Loucy (cell line): ENCODE measurements around the gene MEP1B.

Experiments
- H2AFZ ChIP-seq: fragments of 200-600 bp; sonication (generic); 2 replicates; pipeline ENCODE4 v1.6.0; 2016; ENCODE audit warnings: antibody characterized with exemption, mild to moderate bottlenecking, low read length, moderate library complexity
- H3F3A ChIP-seq: fragments of 200-600 bp; 2 replicates; pipeline ENCODE4 v1.6.0; 2016; ENCODE audit warnings: antibody characterized with exemption, low read depth, mild to moderate bottlenecking
- H3K27me3 ChIP-seq: fragments of 200-600 bp; sonication (generic); 2 replicates; pipeline ENCODE4 v1.6.1; 2014; ENCODE audit warnings: low read length, mild to moderate bottlenecking; ENCODE audit not compliant: insufficient read depth, poor library complexity, severe bottlenecking
- H3K36me3 ChIP-seq: fragments of 200-600 bp; sonication (generic); 2 replicates; pipeline ENCODE4 v1.6.1; 2016; ENCODE audit warnings: low read length; ENCODE audit not compliant: insufficient read depth
- H3K4me1 ChIP-seq: fragments of 200-600 bp; sonication (generic); 2 replicates; pipeline ENCODE4 v1.5.1; 2014; ENCODE audit warnings: low read length, mild to moderate bottlenecking; ENCODE audit not compliant: insufficient read depth, poor library complexity, severe bottlenecking
- H3K4me2 ChIP-seq: fragments of 200-600 bp; sonication (generic); 2 replicates; pipeline ENCODE4 v1.6.0; 2014; ENCODE audit warnings: antibody characterized with exemption, low read length, low read depth, mild to moderate bottlenecking; ENCODE audit not compliant: poor library complexity, severe bottlenecking
- H3K4me3 ChIP-seq: fragments of 200-600 bp; sonication (generic); 2 replicates; pipeline ENCODE4 v1.5.1; 2014; ENCODE audit warnings: low read length, mild to moderate bottlenecking, mixed read lengths; ENCODE audit not compliant: poor library complexity, severe bottlenecking
- H3K79me2 ChIP-seq: fragments of 200-600 bp; sonication (generic); 2 replicates; pipeline ENCODE4 v1.6.1; 2014; ENCODE audit warnings: low read length; ENCODE audit not compliant: insufficient read depth
- H3K9ac ChIP-seq: fragments of 200-600 bp; sonication (generic); 2 replicates; pipeline ENCODE4 v1.6.0; 2014; ENCODE audit warnings: mild to moderate bottlenecking, low read depth, low read length, moderate library complexity; ENCODE audit not compliant: poor library complexity, severe bottlenecking
- H3K9me2 ChIP-seq: fragments of 200-600 bp; sonication (generic); replicated peaks from 2 replicates; pipeline ENCODE4 v1.6.1; 2016; ENCODE audit warnings: low read depth, low read length, mixed read lengths
- H3K9me3 ChIP-seq: fragments of 200-600 bp; sonication (generic); 2 replicates; pipeline ENCODE4 v1.6.1; 2014; ENCODE audit warnings: mild to moderate bottlenecking, antibody characterized with exemption, low read length, low read depth; ENCODE audit not compliant: insufficient read depth
- H4K20me1 ChIP-seq: fragments of 200-600 bp; sonication (generic); 2 replicates; pipeline ENCODE4 v1.6.0; 2014; ENCODE audit warnings: antibody characterized with exemption, low read length, mild to moderate bottlenecking; ENCODE audit not compliant: insufficient read depth, poor library complexity, severe bottlenecking
- CTCF ChIP-seq: fragments of 200-600 bp; sonication (generic); conservative IDR thresholded peaks from 2 replicates; pipeline ENCODE4 v1.5.1; 2014; ENCODE audit warnings: mild to moderate bottlenecking, antibody characterized with exemption, low read length
- EZH2phosphoT487 ChIP-seq: fragments of 200-600 bp; IDR thresholded peaks from 2 replicates; pipeline ENCODE4 v1.6.1; 2018; ENCODE audit warnings: antibody characterized with exemption, mild to moderate bottlenecking, moderate library complexity, borderline replicate concordance

Gene MEP1B

DNA sequence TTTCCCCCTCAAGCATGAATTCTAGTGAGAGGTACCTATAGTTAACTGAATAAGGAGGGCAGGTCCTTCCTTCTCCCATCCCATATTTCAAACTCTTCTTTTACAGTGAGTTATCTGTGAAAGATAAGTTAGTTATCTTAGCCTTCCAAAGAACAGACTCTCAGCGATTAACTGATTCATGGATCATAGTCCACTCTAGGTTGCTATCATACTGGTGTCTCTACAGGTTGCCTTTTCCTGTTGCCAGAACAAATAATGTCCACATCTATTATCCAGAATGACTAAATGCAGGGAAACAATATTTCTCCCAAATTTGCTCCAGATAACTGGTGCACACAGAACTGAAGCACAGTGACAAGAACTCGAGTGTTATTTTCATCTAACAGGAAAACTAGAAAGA, 68.3 kb downstream of the MEP1B start:
- no peak overlapping the region for H3K9ac ChIP-seq
- H3K4me2 ChIP-seq: no peak overlapping the region

GRCh38 chr18:32258558-32259204, 68.8 kb downstream of the MEP1B start:
- Histone ChIP-seq H4K20me1 (no peaks in the 10 kb centered on the region), H3K36me3 (no peaks in the 10 kb centered on the region), H3K4me2 (no peak overlapping the region), H3F3A (no peaks in the 10 kb centered on the region), H3K4me3 (no peak overlapping the region), H3K9ac (no peak overlapping the region), H3K27me3 (no peaks in the 10 kb centered on the region), H3K9me3 (no peaks in the 10 kb centered on the region), H2AFZ (no peak overlapping the region), H3K4me1 (no peaks in the 10 kb centered on the region), H3K9me2 (no peaks in the 10 kb centered on the region), H3K79me2 (no peaks in the 10 kb centered on the region)
- TF ChIP-seq CTCF: no peak
- no peak for TF ChIP-seq EZH2phosphoT487

More for the DNA sequence above, 68.3 kb downstream of the MEP1B start:
- Histone ChIP-seq H3K79me2 (no peaks in the 10 kb centered on the region), H3K9me2 (no peaks in the 10 kb centered on the region), H3K27me3 (no peaks in the 10 kb centered on the region), H3F3A (no peaks in the 10 kb centered on the region), H3K4me3 (no peak overlapping the region), H3K36me3 (no peaks in the 10 kb centered on the region), H3K9me3 (no peaks in the 10 kb centered on the region), H4K20me1 (no peaks in the 10 kb centered on the region), H3K4me1 (no peaks in the 10 kb centered on the region), H2AFZ (no peak overlapping the region)
- TF ChIP-seq CTCF: no peak
- TF ChIP-seq EZH2phosphoT487: no peak

- H3K4me3 ChIP-seq: no peak overlapping the region
- H3K9me3 ChIP-seq: no peaks in the 10 kb centered on the region
- TF ChIP-seq CTCF (no peak), EZH2phosphoT487 (no peak)
- no peaks in the 10 kb centered on the region for H3K36me3 ChIP-seq
- H3K79me2 ChIP-seq: no peaks in the 10 kb centered on the region
- no peaks in the 10 kb centered on the region for H3K9me2 ChIP-seq
- H3K27me3 ChIP-seq: no peaks in the 10 kb centered on the region
- no peak overlapping the region for H3K9ac ChIP-seq
- no peak overlapping the region for H3K4me2 ChIP-seq
- no peaks in the 10 kb centered on the region for H3F3A ChIP-seq
- no peak overlapping the region for H2AFZ ChIP-seq
- no peaks in the 10 kb centered on the region for H3K4me1 ChIP-seq
- no peaks in the 10 kb centered on the region for H4K20me1 ChIP-seq
Measured at GRCh38 chr18:32259553-32259952, 69.7 kb downstream of the MEP1B start.
